ENCODE results near the gene STUM.

Gene STUM

GRCh38 chr1:226530591-226530990 lies 18.0 kb upstream of the STUM start:
- no peaks in the 10 kb centered on the region for H3K27me3 ChIP-seq (ENCODE audit: low read length)
- no peak for TF ChIP-seq CTCF (IDR thresholded peaks at IDR 0.05; ENCODE audit: insufficient read depth, low read length, poor library complexity, severe bottlenecking)
- no peak for TF ChIP-seq EZH2phosphoT487 (conservative IDR thresholded peaks at IDR 0.05; ENCODE audit: low read length)
- H3K9ac ChIP-seq (ENCODE audit: low read length): no peak overlapping the region
- no peaks in the 10 kb centered on the region for H3K79me2 ChIP-seq (ENCODE audit: insufficient read depth, low read length)
- H3K36me3 ChIP-seq (ENCODE audit: low read length): no peaks in the 10 kb centered on the region
- no peak overlapping the region for H3K4me3 ChIP-seq (ENCODE audit: insufficient read depth, low read length, poor library complexity, severe bottlenecking)
- H3K9me3 ChIP-seq (ENCODE audit: insufficient read depth, low read length): no peaks in the 10 kb centered on the region
- H3K4me2 ChIP-seq (ENCODE audit: low read depth, low read length, poor library complexity, severe bottlenecking): no peak overlapping the region
- no peak overlapping the region for H3K27ac ChIP-seq (ENCODE audit: low read depth, low read length)
- H4K20me1 ChIP-seq (ENCODE audit: low read depth, low read length): no peaks in the 10 kb centered on the region
- no peaks in the 10 kb centered on the region for H3K9me2 ChIP-seq (replicated peaks; ENCODE audit: insufficient read depth, low read length)
- no peak overlapping the region for H2AFZ ChIP-seq (ENCODE audit: low read depth, low read length, severe bottlenecking)
- no peaks in the 10 kb centered on the region for H3F3A ChIP-seq (ENCODE audit: insufficient read depth)

- Histone ChIP-seq H3K36me3 (ENCODE audit: low read length) (no peaks in the 10 kb centered on the region), H2AFZ (ENCODE audit: low read depth, low read length, severe bottlenecking) (no peak overlapping the region), H3K9ac (ENCODE audit: low read length) (no peak overlapping the region), H3K4me2 (ENCODE audit: low read depth, low read length, poor library complexity, severe bottlenecking) (no peak overlapping the region), H3K27ac (ENCODE audit: low read depth, low read length) (no peak overlapping the region), H3K4me3 (ENCODE audit: insufficient read depth, low read length, poor library complexity, severe bottlenecking) (no peak overlapping the region), H3K27me3 (ENCODE audit: low read length) (no peaks in the 10 kb centered on the region), H3K9me3 (ENCODE audit: insufficient read depth, low read length) (no peaks in the 10 kb centered on the region), H4K20me1 (ENCODE audit: low read depth, low read length) (no peaks in the 10 kb centered on the region), H3K9me2 (replicated peaks; ENCODE audit: insufficient read depth, low read length) (no peaks in the 10 kb centered on the region), H3F3A (ENCODE audit: insufficient read depth) (no peaks in the 10 kb centered on the region), H3K79me2 (ENCODE audit: insufficient read depth, low read length) (no peaks in the 10 kb centered on the region)
- TF ChIP-seq CTCF (IDR thresholded peaks at IDR 0.05; ENCODE audit: insufficient read depth, low read length, poor library complexity, severe bottlenecking) (no peak), EZH2phosphoT487 (conservative IDR thresholded peaks at IDR 0.05; ENCODE audit: low read length) (no peak)
Measured at GRCh38 chr1:226531360-226532093, 17.0 kb upstream of the STUM start.

- TF ChIP-seq EZH2phosphoT487 (conservative IDR thresholded peaks at IDR 0.05; ENCODE audit: low read length) (no peak), CTCF (IDR thresholded peaks at IDR 0.05; ENCODE audit: insufficient read depth, low read length, poor library complexity, severe bottlenecking) (no peak)
- Histone ChIP-seq H3K9me2 (replicated peaks; ENCODE audit: insufficient read depth, low read length) (no peaks in the 10 kb centered on the region), H4K20me1 (ENCODE audit: low read depth, low read length) (no peaks in the 10 kb centered on the region), H3K4me3 (ENCODE audit: insufficient read depth, low read length, poor library complexity, severe bottlenecking) (no peak overlapping the region), H3F3A (ENCODE audit: insufficient read depth) (no peaks in the 10 kb centered on the region), H3K79me2 (ENCODE audit: insufficient read depth, low read length) (no peaks in the 10 kb centered on the region), H3K36me3 (ENCODE audit: low read length) (no peaks in the 10 kb centered on the region), H3K9me3 (ENCODE audit: insufficient read depth, low read length) (no peaks in the 10 kb centered on the region), H3K27me3 (ENCODE audit: low read length) (no peaks in the 10 kb centered on the region), H3K27ac (ENCODE audit: low read depth, low read length) (no peak overlapping the region), H3K4me2 (ENCODE audit: low read depth, low read length, poor library complexity, severe bottlenecking) (no peak overlapping the region), H3K9ac (ENCODE audit: low read length) (no peak overlapping the region), H2AFZ (ENCODE audit: low read depth, low read length, severe bottlenecking) (no peak overlapping the region)
Measured at GRCh38 chr1:226532553-226532952, 16.0 kb upstream of the STUM start.

Measured in SU-DHL-6 (cell line).